IMR-90 (cell line): Measurements from ENCODE around the gene FAM171A1. TPM values are rescaled to one million over a fixed set of nuclear protein-coding genes. Genes with fewer than 3 reads are reported as not detected.

Source experiments
- ATAC-seq: fragments of 200-7000 bp; cut with Tn5 transposase; 2 replicates; pipeline ENCODE4 v1.9.1; 2020; ENCODE audit warnings: low read depth, mild to moderate bottlenecking, moderate library complexity
- BruUV-seq: library from RNA; stranded (reverse); fragments of 400-500 nt; replicated peaks from 2 replicates; lab custom pipeline; 2021; lab: Mats Ljungman, UMichigan
- CTCF ChIA-PET: fragments of 300-600 bp; formaldehyde crosslinking; extraction: SDS; loops from one replicate; lab custom pipeline; 2021; ENCODE audit warnings: antibody characterized with exemption; lab: Yijun Ruan, JAX
- POLR2A ChIA-PET: fragments of 300-600 bp; sonication (Branson Sonifier 250); formaldehyde crosslinking; loops from one replicate; lab custom pipeline; 2022; ENCODE audit warnings: antibody characterized with exemption; ENCODE audit not compliant: unreplicated experiment; lab: Charles Lee
- DNase-seq: peaks from one replicate; pipeline ENCODE4 v3.0.0; 2013
- H2AFZ ChIP-seq: replicated peaks from 2 replicates; pipeline ENCODE3; 2013; ENCODE audit warnings: low read length, mild to moderate bottlenecking; ENCODE audit not compliant: poor library complexity
- H2AK5ac ChIP-seq: 2 replicates; pipeline ENCODE4 v1.6.1; 2013; ENCODE audit warnings: low read depth, low read length, inconsistent platforms
- H2AK9ac ChIP-seq: replicated peaks from 2 replicates; pipeline ENCODE3; 2013; ENCODE audit warnings: mild to moderate bottlenecking, low read depth, low read length, moderate library complexity; ENCODE audit not compliant: poor library complexity
- H2BK120ac ChIP-seq: 2 replicates; pipeline ENCODE4 v1.6.1; 2013; ENCODE audit warnings: low read depth, low read length, inconsistent platforms
- H2BK15ac ChIP-seq: 3 replicates; pipeline ENCODE4 v1.6.1; 2013; ENCODE audit warnings: low read depth, low read length, inconsistent platforms
- H2BK20ac ChIP-seq: 2 replicates; pipeline ENCODE4 v1.6.1; 2013; ENCODE audit warnings: low read depth, mild to moderate bottlenecking, inconsistent platforms, low read length, moderate library complexity
- H2BK5ac ChIP-seq: 2 replicates; pipeline ENCODE4 v1.6.1; 2013; ENCODE audit warnings: mild to moderate bottlenecking, low read depth, low read length, inconsistent platforms; ENCODE audit not compliant: poor library complexity, severe bottlenecking
- H3K14ac ChIP-seq: replicated peaks from 2 replicates; pipeline ENCODE4 v1.6.1; 2013; ENCODE audit warnings: low read depth, low read length, inconsistent platforms
- H3K18ac ChIP-seq: 2 replicates; pipeline ENCODE4 v1.6.1; 2013; ENCODE audit warnings: low read depth, low read length, control low read depth
- H3K23ac ChIP-seq: 2 replicates; pipeline ENCODE4 v1.6.1; 2013; ENCODE audit warnings: low read depth, low read length, inconsistent platforms
- H3K27ac ChIP-seq: 2 replicates; pipeline ENCODE4 v1.5.1; 2013; ENCODE audit warnings: mild to moderate bottlenecking, control low read depth, low read length; ENCODE audit not compliant: insufficient read depth
- H3K27me3 ChIP-seq: 2 replicates; pipeline ENCODE4 v1.6.1; 2013; ENCODE audit warnings: low read length; ENCODE audit not compliant: control insufficient read depth, insufficient read depth
- H3K36me3 ChIP-seq: 2 replicates; pipeline ENCODE4 v1.6.1; 2013; ENCODE audit warnings: low read length, mixed read lengths; ENCODE audit not compliant: control insufficient read depth, insufficient read depth
- H3K4ac ChIP-seq: 2 replicates; pipeline ENCODE4 v1.6.1; 2013; ENCODE audit warnings: low read depth, low read length, inconsistent platforms
- H3K4me1 ChIP-seq: 2 replicates; pipeline ENCODE4 v1.6.1; 2013; ENCODE audit warnings: low read length, mixed read lengths; ENCODE audit not compliant: control insufficient read depth, insufficient read depth
- H3K4me2 ChIP-seq: 2 replicates; pipeline ENCODE4 v1.6.1; 2013; ENCODE audit warnings: low read depth, mild to moderate bottlenecking, control low read depth, low read length, moderate library complexity
- H3K4me3 ChIP-seq: 2 replicates; pipeline ENCODE4 v1.5.1; 2013; ENCODE audit warnings: low read depth, mild to moderate bottlenecking, control low read depth, low read length, moderate library complexity; ENCODE audit not compliant: insufficient read depth
- H3K56ac ChIP-seq: 2 replicates; pipeline ENCODE4 v1.6.1; 2013; ENCODE audit warnings: low read length, inconsistent platforms; ENCODE audit not compliant: insufficient read depth; ENCODE audit errors: extremely low read depth
- H3K79me1 ChIP-seq, 2 experiments: 2 replicates each; pipeline ENCODE4 v1.6.1; 2013; ENCODE audit warnings: low read length in 2 of 2, inconsistent platforms in 1 of 2, low read depth in 1 of 2
- H3K9ac ChIP-seq: 2 replicates; pipeline ENCODE4 v1.6.1; 2013; ENCODE audit warnings: low read depth, low read length, control low read depth
- H3K9me1 ChIP-seq: 2 replicates; pipeline ENCODE4 v1.6.1; 2013; ENCODE audit warnings: low read length, inconsistent platforms; ENCODE audit not compliant: insufficient read depth
- H3K9me3 ChIP-seq: 2 replicates; pipeline ENCODE4 v1.6.1; 2013; ENCODE audit warnings: low read length; ENCODE audit not compliant: control insufficient read depth, insufficient read depth
- H4K20me1 ChIP-seq: 2 replicates; pipeline ENCODE4 v1.6.1; 2013; ENCODE audit warnings: low read length, inconsistent platforms; ENCODE audit not compliant: insufficient read depth
- H4K5ac ChIP-seq: 2 replicates; pipeline ENCODE4 v1.6.1; 2013; ENCODE audit warnings: mild to moderate bottlenecking, low read depth, low read length, control low read depth
- H4K8ac ChIP-seq, 2 experiments: 2 replicates each; pipeline ENCODE4 v1.6.1; 2013; ENCODE audit warnings: low read depth in 2 of 2, low read length in 2 of 2, control low read depth in 1 of 2, inconsistent platforms in 1 of 2
- H4K91ac ChIP-seq: 2 replicates; pipeline ENCODE4 v1.6.1; 2013; ENCODE audit warnings: low read depth, low read length, inconsistent platforms; ENCODE audit not compliant: insufficient read depth
- BHLHE40 ChIP-seq: fragments of 150-350 bp; IDR thresholded peaks from 2 replicates; pipeline ENCODE4 v1.6.1; 2016; ENCODE audit warnings: mild to moderate bottlenecking, low read depth, low read length
- CEBPB ChIP-seq: IDR thresholded peaks from 2 replicates; pipeline ENCODE4 v1.6.1; 2012; ENCODE audit warnings: low read depth, low read length, improper control_type of control experiment
- CHD1 ChIP-seq: IDR thresholded peaks from 2 replicates; pipeline ENCODE4 v1.6.1; 2012; ENCODE audit warnings: low read depth, low read length, improper control_type of control experiment
- CTCF ChIP-seq: conservative IDR thresholded peaks from 2 replicates; pipeline ENCODE4 v1.5.1; 2012; ENCODE audit warnings: mild to moderate bottlenecking, low read depth, low read length, improper control_type of control experiment
- FOS ChIP-seq: fragments of 150-350 bp; IDR thresholded peaks from 2 replicates; pipeline ENCODE4 v1.6.1; 2016; ENCODE audit warnings: low read depth, low read length
- MAFK ChIP-seq: IDR thresholded peaks from 2 replicates; pipeline ENCODE4 v1.6.1; 2012; ENCODE audit warnings: low read depth, low read length, improper control_type of control experiment
- MAZ ChIP-seq: IDR thresholded peaks from 2 replicates; pipeline ENCODE4 v1.6.1; 2012; ENCODE audit warnings: low read depth, mild to moderate bottlenecking, low read length, improper control_type of control experiment, moderate library complexity, borderline replicate concordance
- MXI1 ChIP-seq: IDR thresholded peaks from 2 replicates; pipeline ENCODE4 v1.6.1; 2012; ENCODE audit warnings: low read depth, mild to moderate bottlenecking, low read length, moderate library complexity, borderline replicate concordance
- NFE2L2 ChIP-seq: fragments of 150-350 bp; IDR thresholded peaks from 2 replicates; pipeline ENCODE4 v1.6.1; 2016; ENCODE audit warnings: low read depth, mild to moderate bottlenecking, low read length
- POLR2A ChIP-seq: IDR thresholded peaks from 2 replicates; pipeline ENCODE4 v1.6.1; 2012; ENCODE audit warnings: mild to moderate bottlenecking, low read depth, low read length
- RAD21 ChIP-seq: IDR thresholded peaks from 2 replicates; pipeline ENCODE4 v1.6.1; 2012; ENCODE audit warnings: low read length, improper control_type of control experiment
- RCOR1 ChIP-seq: IDR thresholded peaks from 2 replicates; pipeline ENCODE4 v1.6.1; 2012; ENCODE audit warnings: mild to moderate bottlenecking, low read length, improper control_type of control experiment; ENCODE audit not compliant: insufficient replicate concordance
- RFX5 ChIP-seq: IDR thresholded peaks from 2 replicates; pipeline ENCODE4 v1.8.0; 2012; ENCODE audit warnings: low read depth, mild to moderate bottlenecking, low read length, moderate library complexity
- SMC3 ChIP-seq: fragments of 150-350 bp; IDR thresholded peaks from 2 replicates; pipeline ENCODE4 v1.6.1; 2016; ENCODE audit warnings: low read depth, mild to moderate bottlenecking, antibody characterized with exemption, low read length, moderate library complexity
- USF2 ChIP-seq: fragments of 150-350 bp; IDR thresholded peaks from 2 replicates; pipeline ENCODE4 v1.6.1; 2017; ENCODE audit warnings: mild to moderate bottlenecking, antibody characterized with exemption, low read length, low read depth
- WGBS, 2 experiments: methylation state at CpG; one replicate each; pipeline versions ENCODE4 v1.1.5 to v1.1.7; 2013; ENCODE audit warnings: missing lambda C conversion rate in 2 of 2; ENCODE audit not compliant: insufficient read length in 1 of 2; ENCODE audit errors: extremely low coverage in 2 of 2; 5-methylcytosine and 5-hydroxymethylcytosine counted together
- dilution Hi-C: fragments of 300-500 bp; cut with HindIII; formaldehyde crosslinking; loops from one replicate; pipeline ENCODE4 v1.14.3; 2018; ENCODE audit warnings: low sequenced_read_pairs; ENCODE audit not compliant: unreplicated experiment
- in situ Hi-C: fragments of 300-500 bp; cut with MboI; formaldehyde crosslinking; loops from 3 replicates; pipeline ENCODE4 v1.14.3; 2019; ENCODE audit warnings: low sequenced_read_pairs, inconsistent platforms, mixed read lengths
- intact Hi-C: fragments of 100-400 bp; cut with micrococcal nuclease; formaldehyde crosslinking; loops from 2 replicates; pipeline ENCODE4 v1.10.0; 2022
- polyA plus RNA-seq, 3 experiments: library from polyadenylated mRNA; depleted of rRNA; stranded (reverse); fragments of >200 nt; gene quantifications; 2 replicates each; pipeline ENCODE4 v1.2.3, GENCODE V29; 2012; ENCODE audit warnings: low replicate concordance in 1 of 3
- total RNA-seq: library from RNA; depleted of rRNA; stranded (reverse); fragments of >200 nt; gene quantifications from 2 replicates; pipeline ENCODE4 v1.2.3, GENCODE V29; 2012
- TF ChIP-seq, protein P1 (sequence below): fragments of 150-350 bp; IDR thresholded peaks from 2 replicates; pipeline ENCODE4 v1.6.1; 2016; ENCODE audit warnings: low read depth, mild to moderate bottlenecking, low read length, moderate library complexity, borderline replicate concordance

Gene FAM171A1
- total and polyA plus RNA-seq, 2 of the 4 experiments (the other 2 are of a cell fraction), result 20.3 to 30.6 TPM

- Histone ChIP-seq H3K36me3 (no peaks in the 10 kb centered on the region), H3K56ac (no peak overlapping the region), H3K18ac (no peak overlapping the region), H3K9me3 (no peaks in the 10 kb centered on the region), H3K27ac (no peak overlapping the region), H2BK120ac (no peak overlapping the region), H3K27me3 (no peaks in the 10 kb centered on the region), H3K4me2 (no peak overlapping the region), H2AK5ac (no peak overlapping the region), H3K14ac (no peak overlapping the region), H3K23ac (no peak overlapping the region), H4K8ac (no peak overlapping the region), H3K4ac (no peak overlapping the region), H3K9me1 (no peaks in the 10 kb centered on the region), H3K79me1 (0 out of 4 replicates have a peak, but pooled peaks cover 0 to 10% of the 10 kb centered on the region in 2 experiments), H2AFZ (no peak overlapping the region), H4K5ac (no peak overlapping the region), H3K4me1 (no peaks in the 10 kb centered on the region), H2BK15ac (no peak overlapping the region), H2BK5ac (no peak overlapping the region), H3K4me3 (no peak overlapping the region), H2BK20ac (no peak overlapping the region), H4K91ac (no peak overlapping the region), H2AK9ac (no peak overlapping the region), H3K9ac (no peak overlapping the region), H4K20me1 (no peaks in the 10 kb centered on the region)
- dilution Hi-C loops (no loop called here), in situ Hi-C loops (no loop called here), intact Hi-C loops (no loop called here)
- DNase-seq (no peak), ATAC-seq (no peak)
- TF ChIP-seq POLR2A, result no peak
- no peak for TF ChIP-seq NFE2L2
- TF ChIP-seq MXI1, result no peak
- no peak for TF ChIP-seq RCOR1
- TF ChIP-seq RAD21, result no peak
- TF ChIP-seq CTCF, result no peak
- TF ChIP-seq BHLHE40, result no peak
- no peak for TF ChIP-seq MAZ
- TF ChIP-seq MAFK, result no peak
- no peak for TF ChIP-seq CEBPB
- no peak for TF ChIP-seq SMC3
- no peak for TF ChIP-seq FOS
- TF ChIP-seq RFX5, result no peak
- TF ChIP-seq USF2, result no peak
- TF ChIP-seq CHD1, result no peak
- TF ChIP-seq, protein P1, sequence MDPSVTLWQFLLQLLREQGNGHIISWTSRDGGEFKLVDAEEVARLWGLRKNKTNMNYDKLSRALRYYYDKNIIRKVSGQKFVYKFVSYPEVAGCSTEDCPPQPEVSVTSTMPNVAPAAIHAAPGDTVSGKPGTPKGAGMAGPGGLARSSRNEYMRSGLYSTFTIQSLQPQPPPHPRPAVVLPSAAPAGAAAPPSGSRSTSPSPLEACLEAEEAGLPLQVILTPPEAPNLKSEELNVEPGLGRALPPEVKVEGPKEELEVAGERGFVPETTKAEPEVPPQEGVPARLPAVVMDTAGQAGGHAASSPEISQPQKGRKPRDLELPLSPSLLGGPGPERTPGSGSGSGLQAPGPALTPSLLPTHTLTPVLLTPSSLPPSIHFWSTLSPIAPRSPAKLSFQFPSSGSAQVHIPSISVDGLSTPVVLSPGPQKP, result no peak
- ChIA-PET CTCF (no interaction called here), POLR2A (no interaction called here)
- no CpG with 5 or more reads among the region's 3 CpGs for WGBS, 2 experiments
- no TSS peak for BruUV-seq
These were observed 150.6 kb downstream of the FAM171A1 start for GRCh38 chr10:15220445-15220844.
